Lung (tissue), 12 donors: ENCODE results near the gene APOM. TPM values are rescaled to one million over a fixed set of nuclear protein-coding genes. Genes with fewer than 3 reads are reported as not detected.

Source experiments
- ATAC-seq: fragments of 200-7000 bp; cut with Tn5 transposase; one replicate; pipeline ENCODE4 v1.9.1; 2020; ENCODE audit warnings: moderate number of reproducible peaks; ENCODE audit not compliant: insufficient read depth, low FRiP score
- DNase-seq, 3 donors: peaks; one replicate each; pipeline ENCODE4 v3.0.0-alpha.2; 2013 to 2017
- H3K27ac ChIP-seq, 2 donors: one replicate each; pipeline ENCODE4 v1.5.1; 2013; ENCODE audit warnings: mild to moderate bottlenecking in 2 of 2, moderate library complexity in 2 of 2, control low read depth in 1 of 2, inconsistent platforms in 1 of 2, low read depth in 1 of 2, low read length in 1 of 2
- H3K27me3 ChIP-seq, 3 donors: one replicate each; pipeline ENCODE4 v1.5.1; 2013; ENCODE audit warnings: low read length in 2 of 3; ENCODE audit not compliant: control insufficient read depth in 3 of 3, insufficient read depth in 3 of 3
- H3K36me3 ChIP-seq, 4 donors: one replicate each; pipeline ENCODE4 v1.5.1; 2013; ENCODE audit warnings: low read length in 4 of 4, mild to moderate bottlenecking in 1 of 4, moderate library complexity in 1 of 4; ENCODE audit not compliant: control insufficient read depth in 4 of 4, insufficient read depth in 4 of 4
- H3K4me1 ChIP-seq, 5 donors: one replicate each; pipeline ENCODE4 v1.5.1; 2013; ENCODE audit warnings: low read length in 5 of 5, mild to moderate bottlenecking in 2 of 5, moderate library complexity in 1 of 5; ENCODE audit not compliant: control insufficient read depth in 5 of 5, insufficient read depth in 5 of 5
- H3K4me3 ChIP-seq: one replicate; pipeline ENCODE4 v1.5.1; 2013; ENCODE audit warnings: mild to moderate bottlenecking, control low read depth, moderate library complexity
- H3K9ac ChIP-seq, 2 donors: one replicate each; pipeline ENCODE4 v1.5.1; 2013; ENCODE audit warnings: low read length in 2 of 2, control low read depth in 1 of 2; ENCODE audit not compliant: insufficient read depth in 1 of 2
- H3K9me3 ChIP-seq, 4 donors: one replicate each; pipeline ENCODE4 v1.5.1; 2013; ENCODE audit warnings: low read length in 3 of 4, mild to moderate bottlenecking in 1 of 4, moderate library complexity in 1 of 4; ENCODE audit not compliant: control insufficient read depth in 4 of 4, insufficient read depth in 3 of 4
- CTCF ChIP-seq: IDR thresholded peaks from 2 replicates; pipeline ENCODE4 v1.5.1; 2012; ENCODE audit warnings: mild to moderate bottlenecking; ENCODE audit errors: control extremely low read depth, extremely low read depth
- WGBS, 2 donors: extraction: QIAGEN DNeasy Blood & Tissue Kit; methylation state at CpG; one replicate each; pipeline ENCODE4 v1.1.7; 2013; 5-methylcytosine and 5-hydroxymethylcytosine counted together
- polyA plus RNA-seq, 2 donors: library from polyadenylated mRNA; stranded (reverse); fragments of 200-250 nt; gene quantifications; one replicate each; pipeline ENCODE4 v1.2.1, GENCODE V29; 2013
- total RNA-seq, 2 donors: library from RNA; depleted of rRNA in 1 of 2; stranded (reverse); fragments of >200 nt in 1 of 2; gene quantifications; one replicate each; pipeline ENCODE4 v1.2.1, GENCODE V29; 2014 to 2021
- donor health status: control.
- donor health status: control.
- donor health status: Bipolar disorder and iron deficiency.
- donor health status: healthy.
- donor health status: DM: yes; HTN: yes; CAD: no.

APOM gene
- total and polyA plus RNA-seq, 4 donors, result 1.3 to 8.8 (median 2.3) TPM

DNA sequence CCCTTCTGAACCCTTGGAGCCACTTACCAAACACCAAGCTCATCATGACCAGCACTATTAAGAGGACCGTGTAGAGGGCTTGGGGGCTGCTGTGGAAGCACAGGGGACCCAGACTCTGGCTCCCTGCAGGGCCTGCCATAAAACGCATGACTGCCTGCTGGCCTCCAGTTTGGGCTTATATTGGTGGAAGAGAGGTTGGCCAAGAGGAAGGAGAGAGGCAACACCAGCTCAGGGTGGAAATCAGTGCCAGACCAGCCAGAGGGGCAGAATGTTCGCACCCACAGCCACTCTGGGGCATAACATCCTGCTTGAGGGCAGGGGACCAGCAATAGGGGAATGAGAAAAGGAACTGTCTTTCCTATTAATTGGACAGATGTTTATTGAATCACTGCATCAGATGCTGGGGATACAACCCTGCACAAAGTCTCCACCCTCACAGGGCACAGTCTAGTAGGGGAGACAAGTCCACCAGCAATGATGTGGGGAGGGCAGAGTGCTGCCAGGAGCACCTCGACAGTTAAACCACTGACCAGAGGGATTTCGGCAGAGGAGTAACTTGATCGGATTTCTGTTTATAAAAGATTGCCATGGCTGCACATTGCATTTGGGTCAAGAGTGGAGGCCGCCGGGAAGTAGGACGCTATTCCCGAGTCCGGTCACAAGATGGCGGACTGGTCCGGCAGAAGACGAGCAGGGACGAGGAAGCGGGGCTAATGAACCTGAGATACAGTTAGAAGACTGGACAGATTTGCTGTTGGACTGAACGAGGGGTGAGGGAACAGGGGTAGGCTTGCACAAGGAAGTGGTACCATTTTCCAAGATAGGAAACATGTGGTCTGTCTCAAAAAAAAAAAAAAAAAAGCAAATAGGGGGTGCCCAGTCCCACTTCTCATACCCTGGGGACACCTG is 24.8 kb downstream of the APOM start, which contains the start of gene LY6G5C:
Gene LY6G5C, minus strand, starts transcription at position 842 of the 909 bp plus-strand sequence. Its CDS starts 694 bp downstream, at position 148.
- DNase-seq (peak; percentile 92 to 95 (median 93)), ATAC-seq (peak; percentile 90)
- Histone ChIP-seq H3K36me3 (no peaks in the 10 kb centered on the region), H3K27ac (peak within 1 kb of the TSS in 1 of 2 donors; percentile 86), H3K9me3 (no peaks in the 10 kb centered on the region), H3K4me1 (peaks cover 0 to 23% (median 4%) of the 10 kb centered on the region in 5 donors), H3K27me3 (no peaks in the 10 kb centered on the region), H3K4me3 (peak within 1 kb of the TSS; percentile 26), H3K9ac (peak within 1 kb of the TSS; percentile 51 to 71)
- WGBS, 2 donors, result 11 to 15% methylated on average over 17 of the region's 17 CpGs
- peak; percentile 87 for TF ChIP-seq CTCF

GRCh38 chr6:31681135-31681671 is 25.5 kb downstream of the APOM start:
- H3K27ac ChIP-seq, result peak overlapping the region in 1 of 2 donors; percentile 86
- 0 to 1% methylated on average over 40 of the region's 40 CpGs for WGBS, 2 donors
- H3K9me3 ChIP-seq, result no peaks in the 10 kb centered on the region
- H3K4me1 ChIP-seq, result peaks cover 0 to 23% (median 4%) of the 10 kb centered on the region in 5 donors
- no peak for TF ChIP-seq CTCF
- H3K4me3 ChIP-seq, result peak overlapping the region; percentile 26
- peak; percentile 52 to 63 (median 58) for DNase-seq
- peak; percentile 38 for ATAC-seq
- no peaks in the 10 kb centered on the region for H3K27me3 ChIP-seq
- H3K9ac ChIP-seq, result peak overlapping the region in 1 of 2 donors; percentile 71
- peaks cover 0 to under 1% (median under 1%) of the 10 kb centered on the region in 4 donors for H3K36me3 ChIP-seq

DNA sequence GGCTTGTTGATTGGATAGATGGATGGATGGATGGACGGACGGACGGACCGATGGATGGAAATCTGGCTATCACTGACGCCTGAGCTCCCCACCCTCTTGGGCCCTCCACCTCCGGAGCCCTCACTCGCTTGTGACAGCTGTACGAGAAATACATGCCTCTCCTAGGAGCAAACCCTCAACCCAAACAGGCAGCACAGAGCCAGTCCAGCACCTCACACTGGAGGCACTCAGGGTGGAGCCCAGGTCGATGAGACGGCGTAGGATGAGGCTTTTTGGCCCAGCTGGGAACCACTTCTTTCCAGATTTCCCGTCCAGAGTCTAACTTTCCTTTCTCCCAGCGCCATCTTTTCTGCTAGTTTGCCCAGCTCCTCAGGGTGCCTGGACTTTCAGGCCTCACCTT is 27.9 kb downstream of the APOM start:
- peak in 2 of 3 donors; percentile 13 to 18 for DNase-seq
- Histone ChIP-seq H3K4me1 (peaks cover 0 to 23% (median 4%) of the 10 kb centered on the region in 5 donors), H3K27ac (no peak overlapping the region), H3K9me3 (no peaks in the 10 kb centered on the region), H3K27me3 (no peaks in the 10 kb centered on the region), H3K36me3 (peaks cover 7 to 18% (median 13%) of the 10 kb centered on the region in 4 donors), H3K9ac (peak overlapping the region in 1 of 2 donors; percentile 28), H3K4me3 (no peak overlapping the region)
- no peak for TF ChIP-seq CTCF
- WGBS, 2 donors, result 81 to 90% methylated on average over 13 of the region's 13 CpGs
- no peak for ATAC-seq
